CD14-positive monocyte (primary cell): ENCODE results near the gene LAMA4. TPM values are rescaled to one million over a fixed set of nuclear protein-coding genes. Genes with fewer than 3 reads are reported as not detected.

ENCODE experiments used
- DNase-seq, 3 donors: peaks; one replicate each; pipeline ENCODE4 v3.0.0-alpha.2; 2011 to 2022
- H2AFZ ChIP-seq: 2 replicates; pipeline ENCODE4 v1.6.0; 2012; ENCODE audit warnings: mild to moderate bottlenecking, low read depth, low read length, inconsistent platforms; ENCODE audit not compliant: insufficient read depth, poor library complexity, severe bottlenecking
- H3K27ac ChIP-seq, 2 donors: 1 replicate in 1 of 2; 2 replicates in 1 of 2; pipeline ENCODE4 v1.5.1; 2012 to 2013; ENCODE audit warnings: low read length in 2 of 2, control low read depth in 1 of 2, inconsistent platforms in 1 of 2, low read depth in 1 of 2, mild to moderate bottlenecking in 1 of 2
- H3K27me3 ChIP-seq, 2 donors: one replicate each; pipeline versions ENCODE4 v1.6.0 to v1.6.1; 2011 to 2013; ENCODE audit warnings: low read length in 2 of 2; ENCODE audit not compliant: control insufficient read depth in 2 of 2, insufficient read depth in 2 of 2
- H3K36me3 ChIP-seq, 2 donors: replicated peaks in 1 of 2; 1 replicate in 1 of 2; 2 replicates in 1 of 2; pipeline versions ENCODE4 v1.5.1 to v1.6.1; 2012 to 2013; ENCODE audit warnings: low read length in 2 of 2, control low read depth in 1 of 2, inconsistent platforms in 1 of 2, mild to moderate bottlenecking in 1 of 2; ENCODE audit not compliant: insufficient read depth in 2 of 2, control insufficient read depth in 1 of 2
- H3K4me1 ChIP-seq, 2 donors: 1 replicate in 1 of 2; 2 replicates in 1 of 2; pipeline versions ENCODE4 v1.5.1 to v1.6.1; 2012 to 2013; ENCODE audit warnings: low read length in 2 of 2, control low read depth in 1 of 2, inconsistent platforms in 1 of 2, mild to moderate bottlenecking in 1 of 2, moderate library complexity in 1 of 2; ENCODE audit not compliant: insufficient read depth in 2 of 2, control insufficient read depth in 1 of 2
- H3K4me2 ChIP-seq: replicated peaks from 2 replicates; pipeline ENCODE3; 2012; ENCODE audit warnings: low read length, moderate library complexity, mild to moderate bottlenecking; ENCODE audit not compliant: poor library complexity, severe bottlenecking; ENCODE audit errors: extremely low read depth
- H3K4me3 ChIP-seq, 3 experiments: fragments of 200-600 bp in 1 of 3; sonication (generic) in 1 of 3; replicated peaks in 1 of 3; 1 replicate in 2 of 3; 2 replicates in 1 of 3; pipeline ENCODE4 v1.5.1; 2011 to 2013; ENCODE audit warnings: low read length in 3 of 3, mild to moderate bottlenecking in 3 of 3, control low read depth in 2 of 3, low read depth in 2 of 3, inconsistent platforms in 1 of 3, moderate library complexity in 1 of 3
- H3K79me2 ChIP-seq: 2 replicates; pipeline ENCODE4 v1.6.0; 2012; ENCODE audit warnings: mild to moderate bottlenecking, control low read depth, inconsistent platforms, low read length, moderate library complexity; ENCODE audit not compliant: insufficient read depth
- H3K9ac ChIP-seq: 2 replicates; pipeline ENCODE4 v1.6.0; 2017; ENCODE audit warnings: low read length, mild to moderate bottlenecking; ENCODE audit not compliant: insufficient read depth, poor library complexity, severe bottlenecking
- H3K9me3 ChIP-seq, 2 donors: replicated peaks in 1 of 2; 1 replicate in 1 of 2; 2 replicates in 1 of 2; pipeline versions ENCODE4 v1.5.1 to v1.6.1; 2012 to 2013; ENCODE audit warnings: low read length in 2 of 2, control low read depth in 1 of 2; ENCODE audit not compliant: control insufficient read depth in 1 of 2, insufficient read depth in 1 of 2
- H4K20me1 ChIP-seq: 2 replicates; pipeline ENCODE4 v1.6.0; 2012; ENCODE audit warnings: mild to moderate bottlenecking, low read length, control low read depth, moderate library complexity; ENCODE audit not compliant: insufficient read depth
- H3K27ac Mint-ChIP-seq, 7 donors: one replicate each; pipeline ENCODE4 v1.8.0; 2020; ENCODE audit warnings: mild to moderate bottlenecking in 7 of 7, mixed read lengths in 7 of 7, moderate library complexity in 6 of 7, inconsistent platforms in 2 of 7
- H3K27me3 Mint-ChIP-seq, 3 donors: one replicate each; pipeline ENCODE4 v1.8.0; 2021 to 2022; ENCODE audit warnings: low read depth in 3 of 3, mild to moderate bottlenecking in 3 of 3, mixed read lengths in 3 of 3, moderate library complexity in 3 of 3, inconsistent platforms in 1 of 3
- H3K36me3 Mint-ChIP-seq, 2 donors: one replicate each; pipeline ENCODE4 v1.8.0; 2020; ENCODE audit warnings: mixed read lengths in 2 of 2, inconsistent platforms in 1 of 2, mild to moderate bottlenecking in 1 of 2
- H3K4me1 Mint-ChIP-seq: one replicate; pipeline ENCODE4 v1.8.0; 2020; ENCODE audit warnings: mild to moderate bottlenecking, mixed read lengths
- H3K4me3 Mint-ChIP-seq, 2 donors: one replicate each; pipeline ENCODE4 v1.8.0; 2020; ENCODE audit warnings: mild to moderate bottlenecking in 2 of 2, mixed read lengths in 2 of 2, moderate library complexity in 1 of 2
- H3K9me3 Mint-ChIP-seq, 7 donors: one replicate each; pipeline ENCODE4 v1.8.0; 2020 to 2022; ENCODE audit warnings: mixed read lengths in 7 of 7, mild to moderate bottlenecking in 6 of 7, moderate library complexity in 6 of 7, inconsistent platforms in 2 of 7
- CTCF ChIP-seq: fragments of 200-600 bp; IDR thresholded peaks from one replicate; pipeline ENCODE4 v1.8.0; 2022; ENCODE audit warnings: antibody characterized with exemption, mild to moderate bottlenecking
- WGBS: methylation state at CpG from one replicate; pipeline ENCODE4 v1.1.5; 2013; ENCODE audit warnings: missing lambda C conversion rate; ENCODE audit not compliant: insufficient coverage; 5-methylcytosine and 5-hydroxymethylcytosine counted together
- intact Hi-C, 2 donors: fragments of 100-400 bp; cut with micrococcal nuclease; formaldehyde crosslinking; loops; one replicate each; pipeline versions ENCODE4 v1.15.0 to v1.15.1; 2023
- polyA plus RNA-seq, 3 donors: library from polyadenylated mRNA; depleted of rRNA in 1 of 3; unstranded in 2 of 3; stranded (reverse) in 1 of 3; fragments of 300-500 nt in 2 of 3; fragments of >200 nt in 1 of 3; fragmentation: Illumina TruSeq in 2 of 3; gene quantifications; 1 replicate in 2 of 3; 2 replicates in 1 of 3; pipeline ENCODE4 v1.2.3, GENCODE V29; 2012 to 2021

Gene LAMA4
- polyA plus RNA-seq, 3 donors: not detected

DNA sequence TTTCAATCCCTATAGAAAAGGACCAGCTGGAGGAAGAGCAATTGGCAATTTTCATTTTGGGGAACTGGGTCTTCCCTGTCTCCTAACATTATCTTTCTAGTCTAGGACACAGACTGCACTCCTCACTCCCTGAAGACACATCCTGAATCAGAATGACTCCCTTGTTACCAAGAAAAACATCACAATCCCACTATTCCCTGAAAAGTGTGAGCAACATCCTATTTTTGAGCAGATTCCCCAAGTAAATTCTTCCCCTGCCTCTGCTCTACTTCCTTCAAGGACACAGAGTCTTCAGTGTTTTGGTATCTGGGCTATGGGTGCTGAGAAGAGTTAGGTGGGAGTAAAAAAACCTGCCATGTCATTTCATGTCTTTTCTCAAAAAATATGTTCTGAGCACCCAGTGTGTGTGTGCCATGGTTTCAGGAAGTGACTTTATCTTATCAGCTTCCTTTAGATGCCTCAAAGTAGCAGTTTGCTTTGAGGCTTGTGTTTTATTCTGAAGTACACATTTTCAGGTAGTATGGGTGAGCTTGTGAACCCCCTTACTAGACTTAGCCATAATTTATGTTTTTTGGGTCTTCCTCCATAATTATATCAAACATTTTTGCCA is 12.4 kb downstream of the LAMA4 start:
- H2AFZ ChIP-seq: no peak overlapping the region
- H3K9ac ChIP-seq: no peak overlapping the region
- Mint-ChIP-seq H3K27me3 (peaks cover 0 to 5% (median 2%) of the 10 kb centered on the region in 3 donors), H3K4me1 (peaks cover 2% of the 10 kb centered on the region), H3K9me3 (peaks cover 0 to 1% (median 0%) of the 10 kb centered on the region in 7 donors), H3K4me3 (no peak overlapping the region), H3K27ac (no peak overlapping the region), H3K36me3 (no peaks in the 10 kb centered on the region)
- no peak for TF ChIP-seq CTCF
- H3K27me3 ChIP-seq: no peaks in the 10 kb centered on the region
- intact Hi-C loops: no loop called here
- no peaks in the 10 kb centered on the region for H3K9me3 ChIP-seq
- no peak overlapping the region for H3K4me2 ChIP-seq
- H3K79me2 ChIP-seq: no peaks in the 10 kb centered on the region
- H3K36me3 ChIP-seq: no peaks in the 10 kb centered on the region
- no peak overlapping the region for H3K4me3 ChIP-seq
- DNase-seq: no peak
- no peaks in the 10 kb centered on the region for H4K20me1 ChIP-seq
- H3K4me1 ChIP-seq: no peaks in the 10 kb centered on the region
- no peak overlapping the region for H3K27ac ChIP-seq

DNA sequence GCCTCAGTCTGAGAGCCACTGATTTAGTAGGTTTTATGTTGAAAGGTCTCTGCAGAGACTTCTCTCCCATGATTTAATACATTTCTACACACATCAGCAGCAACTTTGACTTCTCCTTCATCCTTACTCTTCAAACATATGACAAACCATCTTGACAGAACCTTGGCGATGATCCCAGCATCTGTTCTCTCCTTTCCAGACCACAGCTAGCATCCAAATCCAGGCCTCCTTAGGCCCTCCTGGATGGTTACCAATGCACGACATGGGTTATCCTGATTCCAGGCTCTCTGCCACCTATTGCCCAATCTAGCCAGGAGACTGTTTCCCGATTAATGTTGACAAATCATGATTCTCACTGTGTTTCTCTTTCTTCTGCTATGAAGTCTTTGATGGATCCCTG is 16.8 kb downstream of the LAMA4 start:
- Histone ChIP-seq H3K9me3 (no peaks in the 10 kb centered on the region), H4K20me1 (no peaks in the 10 kb centered on the region), H2AFZ (no peak overlapping the region), H3K79me2 (no peaks in the 10 kb centered on the region), H3K27me3 (no peaks in the 10 kb centered on the region), H3K9ac (no peak overlapping the region), H3K4me2 (no peak overlapping the region), H3K36me3 (no peaks in the 10 kb centered on the region), H3K4me3 (no peak overlapping the region), H3K4me1 (no peaks in the 10 kb centered on the region), H3K27ac (no peak overlapping the region)
- intact Hi-C loops: no loop called here
- Mint-ChIP-seq H3K4me1 (peaks cover 8% of the 10 kb centered on the region), H3K27me3 (peaks cover 0 to 2% (median 2%) of the 10 kb centered on the region in 3 donors), H3K27ac (no peak overlapping the region), H3K36me3 (no peaks in the 10 kb centered on the region), H3K9me3 (peaks cover 0 to 2% (median 0%) of the 10 kb centered on the region in 7 donors), H3K4me3 (no peak overlapping the region)
- WGBS: 81% methylated on average over 3 of the region's 3 CpGs
- TF ChIP-seq CTCF: no peak
- DNase-seq: no peak
